ENCODE results near the gene TAF1.
A peak's percentile ranks its signal among the peaks of the same experiment; 100 is the strongest.
"Not testable (repeated sequence)": the region's sequence is repeated elsewhere in the genome, so short reads cannot be mapped to it uniquely, and the experiment has no call there.

TAF1 gene

GRCh38 chrX:71416260-71416659, 50.1 kb downstream of the TAF1 start:
- not testable (repeated sequence) for DNase-seq (ENCODE audit: low read depth in 2 of 3, low spot score in 2 of 3)

- no peak for DNase-seq (ENCODE audit: low read depth in 2 of 3, low spot score in 2 of 3)
Observed at GRCh38 chrX:71420686-71421085, 54.5 kb downstream of the TAF1 start.

GRCh38 chrX:71432733-71433132, 66.6 kb downstream of the TAF1 start:
- DNase-seq (ENCODE audit: low read depth in 2 of 3, low spot score in 2 of 3) = no peak

GRCh38 chrX:71438750-71439149, 72.6 kb downstream of the TAF1 start:
- DNase-seq (ENCODE audit: low read depth in 2 of 3, low spot score in 2 of 3) = no peak

- no peak for DNase-seq (ENCODE audit: low read depth in 2 of 3, low spot score in 2 of 3)
Observed at GRCh38 chrX:71439420-71439819, 73.3 kb downstream of the TAF1 start.

- DNase-seq (ENCODE audit: low read depth in 2 of 3, low spot score in 2 of 3) = no peak
Observed at GRCh38 chrX:71439896-71440295, 73.7 kb downstream of the TAF1 start.

GRCh38 chrX:71440401-71440800, 74.2 kb downstream of the TAF1 start:
- DNase-seq (ENCODE audit: low read depth in 2 of 3, low spot score in 2 of 3) = no peak

- DNase-seq (ENCODE audit: low read depth in 2 of 3, low spot score in 2 of 3) = not testable (repeated sequence)
Observed at GRCh38 chrX:71441809-71442208, 75.7 kb downstream of the TAF1 start.

- DNase-seq (ENCODE audit: low read depth in 2 of 3, low spot score in 2 of 3) = no peak
Observed at GRCh38 chrX:71450433-71451106, 84.4 kb downstream of the TAF1 start.

- DNase-seq (ENCODE audit: low read depth in 2 of 3, low spot score in 2 of 3) = not testable (repeated sequence)
Observed at GRCh38 chrX:71451518-71451917, 85.4 kb downstream of the TAF1 start.

- DNase-seq (ENCODE audit: low read depth in 2 of 3, low spot score in 2 of 3) = no peak
Observed at GRCh38 chrX:71453056-71453455, 86.9 kb downstream of the TAF1 start.

- DNase-seq (ENCODE audit: low read depth in 2 of 3, low spot score in 2 of 3) = no peak
Observed at GRCh38 chrX:71454222-71454621, 88.1 kb downstream of the TAF1 start.

- no peak for DNase-seq (ENCODE audit: low read depth in 2 of 3, low spot score in 2 of 3)
Observed at GRCh38 chrX:71458866-71459265, 92.7 kb downstream of the TAF1 start.

- DNase-seq (ENCODE audit: low read depth in 2 of 3, low spot score in 2 of 3) = no peak
Observed at GRCh38 chrX:71464968-71465367, 98.8 kb downstream of the TAF1 start.

GRCh38 chrX:71466979-71467523, 100.9 kb downstream of the TAF1 start:
- no peak for DNase-seq (ENCODE audit: low read depth in 2 of 3, low spot score in 2 of 3)

GRCh38 chrX:71475785-71476540, 109.8 kb downstream of the TAF1 start:
- no peak for DNase-seq (ENCODE audit: low read depth in 2 of 3, low spot score in 2 of 3)

GRCh38 chrX:71482228-71482958, 116.2 kb downstream of the TAF1 start:
- no peak for DNase-seq (ENCODE audit: low read depth in 2 of 3, low spot score in 2 of 3)

GRCh38 chrX:71487814-71488213, 121.7 kb downstream of the TAF1 start:
- DNase-seq (ENCODE audit: low read depth in 2 of 3, low spot score in 2 of 3) = no peak

GRCh38 chrX:71489540-71489939, 123.4 kb downstream of the TAF1 start:
- DNase-seq (ENCODE audit: low read depth in 2 of 3, low spot score in 2 of 3) = no peak

- peak; percentile 9 to 20 (median 19) for DNase-seq (ENCODE audit: low read depth in 2 of 3, low spot score in 2 of 3)
Observed at GRCh38 chrX:71492231-71493065, 126.3 kb downstream of the TAF1 start.

- DNase-seq (ENCODE audit: low read depth in 2 of 3, low spot score in 2 of 3) = no peak
Observed at GRCh38 chrX:71493111-71493613, 127.0 kb downstream of the TAF1 start.

All from activated CD8-positive, alpha-beta memory T cell treated with anti-CD3 and anti-CD28 coated beads for 48 hours (primary cell).